GM21786 (cell line): ENCODE measurements around the gene ARID1B.

ENCODE experiments used
- ATAC-seq: cut with Tn5 transposase; IDR thresholded peaks from one replicate; pipeline ENCODE4 v1.9.1; 2021; ENCODE audit not compliant: unreplicated experiment

Gene ARID1B

GRCh38 chr6:156850353-156850752 lies 73.2 kb downstream of the ARID1B start:
- ATAC-seq: no peak

DNA sequence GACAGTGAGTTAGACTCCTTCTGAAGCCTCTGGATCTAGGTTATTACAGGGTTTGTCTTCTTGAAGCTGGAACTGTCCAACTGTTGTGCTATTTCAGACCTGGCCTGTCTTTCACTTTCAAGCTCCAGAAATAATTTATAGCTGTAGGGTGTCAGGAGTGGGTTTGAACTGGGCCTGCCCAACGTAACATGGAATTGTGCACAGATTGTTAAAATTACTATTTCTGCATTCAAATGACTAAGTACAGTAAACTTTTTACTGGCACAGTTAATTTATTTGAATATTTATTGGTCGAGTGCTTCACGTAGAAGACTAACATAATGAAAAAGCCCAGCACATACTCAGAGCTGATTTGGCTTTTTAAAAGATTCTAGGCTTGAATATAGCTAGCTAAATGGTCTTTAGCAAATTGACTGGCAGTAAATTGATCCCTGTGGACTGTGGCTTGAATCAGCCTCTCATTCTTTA lies 74.3 kb downstream of the ARID1B start:
- ATAC-seq: no peak

GRCh38 chr6:156852147-156852857 lies 75.1 kb downstream of the ARID1B start:
- peak; percentile 55 for ATAC-seq

- no peak for ATAC-seq
Measured at GRCh38 chr6:156852858-156853216, 75.7 kb downstream of the ARID1B start.

GRCh38 chr6:156853733-156854132 lies 76.6 kb downstream of the ARID1B start:
- ATAC-seq: no peak

- no peak for ATAC-seq
Measured at GRCh38 chr6:156854466-156855161, 77.4 kb downstream of the ARID1B start.

GRCh38 chr6:156857573-156857972 lies 80.4 kb downstream of the ARID1B start:
- ATAC-seq: peak; percentile 59

DNA sequence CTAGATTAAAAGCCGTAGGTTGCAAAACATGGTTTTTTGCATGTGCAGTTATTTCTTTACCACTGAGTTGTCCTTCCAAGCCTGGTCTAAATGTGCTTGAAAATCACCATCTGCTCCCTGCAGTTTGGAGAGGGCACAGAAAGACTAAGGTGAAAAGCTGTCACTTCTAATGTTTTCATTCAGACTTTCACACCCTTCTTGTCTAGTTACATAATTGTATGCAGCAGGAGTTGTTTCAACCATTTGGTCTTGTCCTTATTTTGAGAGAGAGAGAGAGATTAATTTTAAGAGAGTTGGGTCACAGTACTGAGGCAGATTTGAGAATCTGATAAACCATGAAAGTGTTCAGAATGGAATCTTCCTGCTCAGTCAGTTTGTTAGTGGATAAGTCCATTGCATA lies 82.5 kb downstream of the ARID1B start:
- ATAC-seq: no peak

- ATAC-seq: no peak
Measured at GRCh38 chr6:156862711-156863110, 85.5 kb downstream of the ARID1B start.

DNA sequence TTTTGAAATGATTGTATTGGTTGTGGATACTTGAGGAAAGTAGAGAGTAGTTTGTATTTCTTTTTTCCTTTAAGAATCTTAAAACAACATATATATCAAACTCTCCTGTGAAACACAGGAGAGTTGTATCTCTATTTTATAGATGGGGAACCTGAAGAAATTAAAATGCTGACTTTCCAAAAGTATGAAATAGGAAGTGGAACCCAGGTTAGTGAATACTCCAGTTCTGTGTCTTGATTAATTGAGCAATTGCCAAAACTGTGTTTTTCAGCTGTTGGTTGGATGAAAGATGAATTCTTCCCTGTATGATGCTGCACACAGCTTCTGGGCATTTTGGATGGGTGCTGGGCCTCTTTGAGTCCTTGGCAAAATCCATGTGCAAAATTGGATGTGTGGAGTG lies 86.3 kb downstream of the ARID1B start:
- ATAC-seq: no peak

- no peak for ATAC-seq
Measured at GRCh38 chr6:156864557-156864956, 87.4 kb downstream of the ARID1B start.

- no peak for ATAC-seq
Measured at GRCh38 chr6:156865019-156865629, 87.9 kb downstream of the ARID1B start.

- peak; percentile 43 for ATAC-seq
Measured at GRCh38 chr6:156866220-156867015, 89.2 kb downstream of the ARID1B start.

- no peak for ATAC-seq
Measured at GRCh38 chr6:156867121-156867520, 89.9 kb downstream of the ARID1B start.

- ATAC-seq: no peak
Measured at GRCh38 chr6:156868385-156868784, 91.2 kb downstream of the ARID1B start.

GRCh38 chr6:156869980-156870398 lies 92.8 kb downstream of the ARID1B start:
- no peak for ATAC-seq

DNA sequence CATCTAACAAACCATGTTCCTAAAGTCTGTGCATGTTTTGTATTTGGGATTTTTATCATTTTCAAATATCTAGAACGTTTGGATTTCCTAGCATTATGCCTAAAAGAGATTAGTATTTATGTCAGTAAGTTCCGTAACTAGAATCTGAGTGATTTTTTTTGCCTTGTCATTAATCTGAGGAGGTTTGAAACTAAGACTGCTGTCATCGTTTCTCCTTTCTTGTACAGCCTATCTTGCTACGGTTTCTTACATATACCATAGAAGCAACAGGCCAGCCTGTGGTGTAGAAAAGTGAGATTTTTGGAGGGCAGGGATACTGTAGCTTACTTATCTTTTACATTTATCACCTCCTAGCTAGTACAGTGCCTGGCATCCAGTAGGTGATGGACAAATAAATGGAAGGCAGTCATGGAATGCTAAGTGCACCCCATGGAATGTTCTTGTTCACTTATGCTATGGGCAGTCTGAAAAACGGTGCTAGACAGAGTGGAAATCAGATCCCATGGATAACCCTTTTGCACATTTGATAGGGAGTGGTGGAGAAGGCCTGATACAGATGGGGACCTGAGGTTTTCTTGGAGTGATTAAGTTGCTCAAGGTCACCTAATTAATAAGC lies 93.9 kb downstream of the ARID1B start:
- no peak for ATAC-seq

- ATAC-seq: no peak
Measured at GRCh38 chr6:156872903-156873302, 95.7 kb downstream of the ARID1B start.

DNA sequence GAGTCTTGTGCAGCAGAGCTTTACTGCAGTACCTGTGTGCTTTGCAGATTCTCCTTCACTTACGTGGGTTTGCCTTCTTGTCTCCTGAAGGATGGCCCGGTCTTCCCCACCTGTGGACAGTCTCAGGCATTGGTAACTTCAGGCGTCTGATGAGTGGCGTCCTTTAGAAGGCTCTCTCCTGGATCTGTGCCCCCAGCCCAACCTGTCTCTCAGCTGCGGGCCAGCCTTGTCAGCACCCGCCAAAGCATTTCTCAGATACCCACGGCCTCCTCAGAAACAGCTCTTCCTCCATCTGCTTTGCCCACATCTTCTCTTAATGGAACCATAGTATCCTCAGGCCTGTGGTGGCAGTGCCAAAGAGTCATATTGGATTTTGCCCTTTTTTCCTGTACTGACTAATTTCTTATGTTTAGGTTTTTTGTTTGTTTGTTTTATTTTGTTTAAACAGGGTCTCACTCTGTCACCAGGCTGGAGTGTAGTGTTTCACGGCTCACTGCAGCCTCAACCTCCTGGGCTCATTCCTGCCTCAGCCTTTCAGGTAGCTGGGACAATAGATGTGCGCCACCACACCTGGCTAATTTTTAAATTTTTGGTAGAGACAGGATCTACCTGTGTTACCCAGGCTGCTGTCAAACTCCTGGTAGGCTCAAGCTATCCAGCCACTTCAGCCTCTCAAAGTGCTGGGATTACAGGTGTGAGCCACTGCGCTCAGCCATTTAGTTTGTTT lies 96.6 kb downstream of the ARID1B start:
- ATAC-seq: no peak

DNA sequence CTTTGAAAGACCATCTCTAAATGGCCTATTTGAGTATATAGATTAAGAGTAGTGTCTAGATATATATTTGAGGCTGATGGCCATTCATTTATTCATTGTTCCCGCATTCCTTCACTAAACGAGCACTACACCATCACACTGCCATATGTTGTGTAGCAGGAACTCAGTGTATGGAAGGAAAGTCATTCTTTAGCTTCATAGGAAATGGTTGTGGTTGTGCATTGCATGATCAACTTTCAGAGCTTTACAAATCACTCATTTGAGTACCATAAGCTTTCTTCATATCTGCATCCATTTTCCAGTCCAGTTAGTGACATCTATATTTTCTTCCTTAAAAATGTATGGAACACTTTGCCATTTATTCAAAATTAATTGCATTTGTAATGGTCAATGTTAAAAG lies 97.9 kb downstream of the ARID1B start:
- peak; percentile 46 for ATAC-seq
